Measurements from ENCODE around the gene TBC1D10A.
A peak's percentile ranks its signal among the peaks of the same experiment; 100 is the strongest.

Gene TBC1D10A

GRCh38 chr22:30326706-30327362 lies at the start of gene TBC1D10A:
Gene TBC1D10A, minus strand, starts transcription at chr22:30326941. Its CDS starts 60 bp downstream, at chr22:30326881.
- Mint-ChIP-seq H3K9me3 (peaks cover 3% of the 10 kb centered on the region), H3K4me1 (ENCODE audit: low read depth) (peaks cover 42% of the 10 kb centered on the region), H3K27me3 (ENCODE audit: low read depth) (no peaks in the 10 kb centered on the region), H3K36me3 (ENCODE audit: low read depth) (peaks cover 30% of the 10 kb centered on the region), H3K4me3 (peak within 1 kb of the TSS; percentile 88), H3K27ac (peak within 1 kb of the TSS; percentile 84)

- Mint-ChIP-seq H3K27me3 (ENCODE audit: low read depth) (no peaks in the 10 kb centered on the region), H3K9me3 (no peaks in the 10 kb centered on the region), H3K4me1 (ENCODE audit: low read depth) (no peaks in the 10 kb centered on the region), H3K27ac (no peak overlapping the region), H3K4me3 (no peak overlapping the region), H3K36me3 (ENCODE audit: low read depth) (peaks cover 3% of the 10 kb centered on the region)
Observed at GRCh38 chr22:30375312-30375849, 48.6 kb upstream of the TBC1D10A start.

- Mint-ChIP-seq H3K36me3 (ENCODE audit: low read depth) (peaks cover 3% of the 10 kb centered on the region), H3K27ac (no peak overlapping the region), H3K4me1 (ENCODE audit: low read depth) (no peaks in the 10 kb centered on the region), H3K27me3 (ENCODE audit: low read depth) (no peaks in the 10 kb centered on the region), H3K4me3 (no peak overlapping the region), H3K9me3 (no peaks in the 10 kb centered on the region)
Observed at GRCh38 chr22:30373331-30374325, 46.9 kb upstream of the TBC1D10A start.

- peaks cover 1% of the 10 kb centered on the region for H3K36me3 Mint-ChIP-seq (ENCODE audit: low read depth)
- H3K27me3 Mint-ChIP-seq (ENCODE audit: low read depth) = no peaks in the 10 kb centered on the region
- no peak overlapping the region for H3K27ac Mint-ChIP-seq
- H3K4me3 Mint-ChIP-seq = no peak overlapping the region
- no peaks in the 10 kb centered on the region for H3K4me1 Mint-ChIP-seq (ENCODE audit: low read depth)
- H3K9me3 Mint-ChIP-seq = no peaks in the 10 kb centered on the region
Observed at GRCh38 chr22:30372915-30373314, 46.2 kb upstream of the TBC1D10A start.

GRCh38 chr22:30371981-30372380 lies 45.2 kb upstream of the TBC1D10A start:
- H3K27ac Mint-ChIP-seq = no peak overlapping the region

GRCh38 chr22:30371321-30371720 lies 44.6 kb upstream of the TBC1D10A start:
- no peak overlapping the region for H3K4me3 Mint-ChIP-seq
- no peaks in the 10 kb centered on the region for H3K27me3 Mint-ChIP-seq (ENCODE audit: low read depth)
- no peaks in the 10 kb centered on the region for H3K36me3 Mint-ChIP-seq (ENCODE audit: low read depth)
- H3K27ac Mint-ChIP-seq = no peak overlapping the region
- no peaks in the 10 kb centered on the region for H3K4me1 Mint-ChIP-seq (ENCODE audit: low read depth)
- no peaks in the 10 kb centered on the region for H3K9me3 Mint-ChIP-seq

More at GRCh38 chr22:30371981-30372380, 45.2 kb upstream of the TBC1D10A start:
- no peaks in the 10 kb centered on the region for H3K9me3 Mint-ChIP-seq
- H3K4me1 Mint-ChIP-seq (ENCODE audit: low read depth) = no peaks in the 10 kb centered on the region
- H3K36me3 Mint-ChIP-seq (ENCODE audit: low read depth) = no peaks in the 10 kb centered on the region
- H3K4me3 Mint-ChIP-seq = no peak overlapping the region
- H3K27me3 Mint-ChIP-seq (ENCODE audit: low read depth) = no peaks in the 10 kb centered on the region

GRCh38 chr22:30370641-30371230 lies 44.0 kb upstream of the TBC1D10A start:
- Mint-ChIP-seq H3K36me3 (ENCODE audit: low read depth) (no peaks in the 10 kb centered on the region), H3K27ac (no peak overlapping the region), H3K27me3 (ENCODE audit: low read depth) (no peaks in the 10 kb centered on the region), H3K4me3 (no peak overlapping the region), H3K4me1 (ENCODE audit: low read depth) (no peaks in the 10 kb centered on the region), H3K9me3 (no peaks in the 10 kb centered on the region)

- Mint-ChIP-seq H3K4me3 (no peak overlapping the region), H3K4me1 (ENCODE audit: low read depth) (no peaks in the 10 kb centered on the region), H3K27ac (no peak overlapping the region), H3K36me3 (ENCODE audit: low read depth) (no peaks in the 10 kb centered on the region), H3K27me3 (ENCODE audit: low read depth) (no peaks in the 10 kb centered on the region), H3K9me3 (no peaks in the 10 kb centered on the region)
Observed at GRCh38 chr22:30368420-30368819, 41.7 kb upstream of the TBC1D10A start.

- peaks cover 5% of the 10 kb centered on the region for H3K4me1 Mint-ChIP-seq (ENCODE audit: low read depth)
- H3K9me3 Mint-ChIP-seq = no peaks in the 10 kb centered on the region
- H3K36me3 Mint-ChIP-seq (ENCODE audit: low read depth) = peaks cover 3% of the 10 kb centered on the region
- no peaks in the 10 kb centered on the region for H3K27me3 Mint-ChIP-seq (ENCODE audit: low read depth)
- H3K4me3 Mint-ChIP-seq = no peak overlapping the region
- H3K27ac Mint-ChIP-seq = no peak overlapping the region
Observed at GRCh38 chr22:30365891-30366290, 39.1 kb upstream of the TBC1D10A start.

- Mint-ChIP-seq H3K36me3 (ENCODE audit: low read depth) (peaks cover 3% of the 10 kb centered on the region), H3K4me3 (no peak overlapping the region), H3K27me3 (ENCODE audit: low read depth) (no peaks in the 10 kb centered on the region)
Observed at GRCh38 chr22:30362651-30363281, 36.0 kb upstream of the TBC1D10A start.

GRCh38 chr22:30361916-30362650 lies 35.3 kb upstream of the TBC1D10A start:
- Mint-ChIP-seq H3K9me3 (no peaks in the 10 kb centered on the region), H3K27me3 (ENCODE audit: low read depth) (peaks cover 4% of the 10 kb centered on the region), H3K4me3 (no peak overlapping the region), H3K36me3 (ENCODE audit: low read depth) (peaks cover 3% of the 10 kb centered on the region), H3K4me1 (ENCODE audit: low read depth) (peaks cover 11% of the 10 kb centered on the region), H3K27ac (peak overlapping the region; percentile 32)

More at GRCh38 chr22:30362651-30363281, 36.0 kb upstream of the TBC1D10A start:
- peak overlapping the region; percentile 32 for H3K27ac Mint-ChIP-seq
- no peaks in the 10 kb centered on the region for H3K9me3 Mint-ChIP-seq
- peaks cover 8% of the 10 kb centered on the region for H3K4me1 Mint-ChIP-seq (ENCODE audit: low read depth)

GRCh38 chr22:30358541-30358940 lies 31.8 kb upstream of the TBC1D10A start:
- Mint-ChIP-seq H3K36me3 (ENCODE audit: low read depth) (peaks cover 18% of the 10 kb centered on the region), H3K27ac (no peak overlapping the region), H3K4me3 (no peak overlapping the region), H3K27me3 (ENCODE audit: low read depth) (peaks cover 5% of the 10 kb centered on the region), H3K9me3 (no peaks in the 10 kb centered on the region), H3K4me1 (ENCODE audit: low read depth) (peaks cover 30% of the 10 kb centered on the region)

- Mint-ChIP-seq H3K4me1 (ENCODE audit: low read depth) (peaks cover 30% of the 10 kb centered on the region), H3K27me3 (ENCODE audit: low read depth) (peaks cover 5% of the 10 kb centered on the region), H3K4me3 (peak overlapping the region; percentile 86), H3K27ac (peak overlapping the region; percentile 81), H3K36me3 (ENCODE audit: low read depth) (peaks cover 17% of the 10 kb centered on the region), H3K9me3 (no peaks in the 10 kb centered on the region)
Observed at GRCh38 chr22:30357650-30358215, 31.0 kb upstream of the TBC1D10A start.

Data from T-helper 1 cell treated with Interleukin-12 subunit alpha and Interleukin-12 subunit beta and Interleukin-4 antibody, amounts not matched to agents 30 μg/mL and 1 μg/mL, for 36 hours (primary cell).